ENCODE measurements around the gene EFCC1. TPM values are rescaled to one million over a fixed set of nuclear protein-coding genes. Genes with fewer than 3 reads are reported as not detected.

The EFCC1 gene
- total RNA-seq, 1 donor, result not detected

DNA sequence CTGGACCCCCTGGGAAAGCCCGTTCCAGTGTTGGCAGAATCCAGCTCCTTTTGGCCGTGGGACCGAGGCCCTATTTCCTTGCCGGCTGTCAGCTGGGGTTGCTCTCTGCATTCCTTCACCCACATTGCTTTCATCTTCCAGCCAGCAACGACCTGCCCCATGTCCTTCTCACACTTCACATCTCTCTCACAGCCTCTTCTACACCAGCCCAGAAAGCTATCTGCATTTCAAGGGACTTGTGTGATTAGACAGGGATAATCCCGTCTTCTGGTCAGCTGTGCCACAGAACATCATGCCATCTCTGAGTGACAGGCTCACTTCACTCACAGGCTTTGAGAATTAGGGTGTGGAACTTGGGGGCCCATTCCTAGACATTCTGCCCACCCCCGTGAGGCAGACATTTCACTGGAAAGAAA lies 16.4 kb downstream of the EFCC1 start:
- no peaks in the 10 kb centered on the region for H4K20me1 ChIP-seq (ENCODE audit: insufficient read depth, low read length)
- no peaks in the 10 kb centered on the region for H3K79me2 ChIP-seq (ENCODE audit: insufficient read depth, low read length)
- peak; percentile 66 for DNase-seq (ENCODE audit: insufficient read length, low spot score, missing footprints)
- H3K36me3 ChIP-seq (ENCODE audit: insufficient read depth, low read length), result no peaks in the 10 kb centered on the region
- no peak overlapping the region for H3K27ac ChIP-seq (ENCODE audit: low read depth, low read length)
- TF ChIP-seq CTCF (IDR thresholded peaks at IDR 0.05; ENCODE audit: extremely low read depth, low read depth, low read length), result no peak
- no peaks in the 10 kb centered on the region for H3K9me3 ChIP-seq (ENCODE audit: low read depth, low read length)
- no peak overlapping the region for H3K4me2 ChIP-seq (ENCODE audit: insufficient read depth, low read length)
- peaks cover 9% of the 10 kb centered on the region for H3K27me3 ChIP-seq (ENCODE audit: insufficient read depth, low read length)
- H2AFZ ChIP-seq (ENCODE audit: low read length), result no peak overlapping the region
- peaks cover 3% of the 10 kb centered on the region for H3K4me1 ChIP-seq (ENCODE audit: insufficient read depth, low read length)
- H3K4me3 ChIP-seq (ENCODE audit: insufficient read depth, low read length), result no peak overlapping the region

GRCh38 chr3:129018271-129018670 lies 17.2 kb downstream of the EFCC1 start:
- no peaks in the 10 kb centered on the region for H3K79me2 ChIP-seq (ENCODE audit: insufficient read depth, low read length)
- H2AFZ ChIP-seq (ENCODE audit: low read length), result no peak overlapping the region
- H3K9me3 ChIP-seq (ENCODE audit: low read depth, low read length), result no peaks in the 10 kb centered on the region
- no peak for TF ChIP-seq CTCF (IDR thresholded peaks at IDR 0.05; ENCODE audit: extremely low read depth, low read depth, low read length)
- H3K27me3 ChIP-seq (ENCODE audit: insufficient read depth, low read length), result peaks cover 14% of the 10 kb centered on the region
- H3K4me1 ChIP-seq (ENCODE audit: insufficient read depth, low read length), result peaks cover 3% of the 10 kb centered on the region
- no peak for DNase-seq (ENCODE audit: insufficient read length, low spot score, missing footprints)
- no peak overlapping the region for H3K27ac ChIP-seq (ENCODE audit: low read depth, low read length)
- H4K20me1 ChIP-seq (ENCODE audit: insufficient read depth, low read length), result no peaks in the 10 kb centered on the region
- H3K4me3 ChIP-seq (ENCODE audit: insufficient read depth, low read length), result no peak overlapping the region
- no peaks in the 10 kb centered on the region for H3K36me3 ChIP-seq (ENCODE audit: insufficient read depth, low read length)
- H3K4me2 ChIP-seq (ENCODE audit: insufficient read depth, low read length), result no peak overlapping the region

GRCh38 chr3:129018751-129019150 lies 17.6 kb downstream of the EFCC1 start:
- Histone ChIP-seq H3K27ac (ENCODE audit: low read depth, low read length) (no peak overlapping the region), H3K9me3 (ENCODE audit: low read depth, low read length) (no peaks in the 10 kb centered on the region), H3K4me1 (ENCODE audit: insufficient read depth, low read length) (peaks cover 3% of the 10 kb centered on the region), H3K79me2 (ENCODE audit: insufficient read depth, low read length) (no peaks in the 10 kb centered on the region), H3K36me3 (ENCODE audit: insufficient read depth, low read length) (no peaks in the 10 kb centered on the region), H3K4me2 (ENCODE audit: insufficient read depth, low read length) (no peak overlapping the region), H3K27me3 (ENCODE audit: insufficient read depth, low read length) (peaks cover 18% of the 10 kb centered on the region), H3K4me3 (ENCODE audit: insufficient read depth, low read length) (no peak overlapping the region), H4K20me1 (ENCODE audit: insufficient read depth, low read length) (no peaks in the 10 kb centered on the region), H2AFZ (ENCODE audit: low read length) (no peak overlapping the region)
- DNase-seq (ENCODE audit: insufficient read length, low spot score, missing footprints), result peak; percentile 39
- TF ChIP-seq CTCF (IDR thresholded peaks at IDR 0.05; ENCODE audit: extremely low read depth, low read depth, low read length), result no peak

DNA sequence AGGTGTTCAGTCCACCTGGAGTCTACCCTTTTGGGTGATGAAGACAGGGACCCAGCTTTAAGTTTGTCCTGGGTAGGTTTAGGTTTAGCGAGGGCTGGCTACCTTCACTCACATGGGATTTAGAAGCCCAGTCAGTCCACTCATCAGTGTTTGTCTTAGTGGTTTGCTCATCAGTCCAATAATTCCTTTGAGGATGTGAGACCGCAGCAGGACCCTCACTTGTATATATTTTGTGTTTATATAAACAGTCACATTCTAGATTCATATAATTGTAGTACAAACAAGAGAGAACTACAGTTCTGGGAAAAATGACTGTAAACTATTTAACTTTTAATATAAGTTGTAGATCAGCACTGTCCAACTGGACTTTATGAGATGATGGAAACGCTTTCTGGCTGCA lies 18.2 kb downstream of the EFCC1 start:
- H3K9me3 ChIP-seq (ENCODE audit: low read depth, low read length), result no peaks in the 10 kb centered on the region
- H3K4me1 ChIP-seq (ENCODE audit: insufficient read depth, low read length), result peaks cover 3% of the 10 kb centered on the region
- H3K27me3 ChIP-seq (ENCODE audit: insufficient read depth, low read length), result peaks cover 22% of the 10 kb centered on the region
- DNase-seq (ENCODE audit: insufficient read length, low spot score, missing footprints), result no peak
- no peak overlapping the region for H3K4me3 ChIP-seq (ENCODE audit: insufficient read depth, low read length)
- no peaks in the 10 kb centered on the region for H3K36me3 ChIP-seq (ENCODE audit: insufficient read depth, low read length)
- H3K79me2 ChIP-seq (ENCODE audit: insufficient read depth, low read length), result no peaks in the 10 kb centered on the region
- H3K27ac ChIP-seq (ENCODE audit: low read depth, low read length), result no peak overlapping the region
- H3K4me2 ChIP-seq (ENCODE audit: insufficient read depth, low read length), result no peak overlapping the region
- no peak overlapping the region for H2AFZ ChIP-seq (ENCODE audit: low read length)
- no peaks in the 10 kb centered on the region for H4K20me1 ChIP-seq (ENCODE audit: insufficient read depth, low read length)
- TF ChIP-seq CTCF (IDR thresholded peaks at IDR 0.05; ENCODE audit: extremely low read depth, low read depth, low read length), result no peak
